ENCODE results near the gene LMX1A.

GRCh38 chr1:165298203-165298820, 58.2 kb downstream of the LMX1A start:
- TF ChIP-seq CTCF (IDR thresholded peaks at IDR 0.05) (no peak), POLR2A (IDR thresholded peaks at IDR 0.05) (no peak)
